GM12873 (cell line): ENCODE data around the gene PTPRD.

Experiments used
- TF ChIP-seq, protein P1 (sequence below): IDR thresholded peaks from 2 replicates; pipeline ENCODE4 v1.5.1; 2012; ENCODE audit warnings: low read depth, mild to moderate bottlenecking, moderate library complexity, low read length, control low read depth; ENCODE audit not compliant: insufficient read depth; ENCODE audit errors: missing control alignments

The PTPRD gene

DNA sequence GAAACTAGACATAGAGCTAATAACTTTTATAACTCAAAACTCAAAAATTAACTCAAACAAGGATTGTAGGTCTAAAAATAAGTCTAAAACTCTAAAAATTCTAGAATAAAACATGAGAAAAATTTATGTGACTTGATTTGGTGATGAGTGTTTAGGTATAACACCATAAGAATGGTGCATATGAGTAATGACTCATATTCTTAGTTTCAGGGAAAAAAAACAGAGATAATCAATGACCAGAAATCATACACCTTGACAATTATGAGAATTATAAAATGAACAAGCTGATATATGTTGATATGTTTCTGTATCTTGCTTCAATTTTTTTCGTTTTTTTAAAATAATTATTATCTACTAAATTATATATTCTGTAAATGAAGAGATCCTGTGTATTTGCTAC, 541.2 kb downstream of the PTPRD start:
- TF ChIP-seq, protein P1, sequence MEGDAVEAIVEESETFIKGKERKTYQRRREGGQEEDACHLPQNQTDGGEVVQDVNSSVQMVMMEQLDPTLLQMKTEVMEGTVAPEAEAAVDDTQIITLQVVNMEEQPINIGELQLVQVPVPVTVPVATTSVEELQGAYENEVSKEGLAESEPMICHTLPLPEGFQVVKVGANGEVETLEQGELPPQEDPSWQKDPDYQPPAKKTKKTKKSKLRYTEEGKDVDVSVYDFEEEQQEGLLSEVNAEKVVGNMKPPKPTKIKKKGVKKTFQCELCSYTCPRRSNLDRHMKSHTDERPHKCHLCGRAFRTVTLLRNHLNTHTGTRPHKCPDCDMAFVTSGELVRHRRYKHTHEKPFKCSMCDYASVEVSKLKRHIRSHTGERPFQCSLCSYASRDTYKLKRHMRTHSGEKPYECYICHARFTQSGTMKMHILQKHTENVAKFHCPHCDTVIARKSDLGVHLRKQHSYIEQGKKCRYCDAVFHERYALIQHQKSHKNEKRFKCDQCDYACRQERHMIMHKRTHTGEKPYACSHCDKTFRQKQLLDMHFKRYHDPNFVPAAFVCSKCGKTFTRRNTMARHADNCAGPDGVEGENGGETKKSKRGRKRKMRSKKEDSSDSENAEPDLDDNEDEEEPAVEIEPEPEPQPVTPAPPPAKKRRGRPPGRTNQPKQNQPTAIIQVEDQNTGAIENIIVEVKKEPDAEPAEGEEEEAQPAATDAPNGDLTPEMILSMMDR, result no peak

DNA sequence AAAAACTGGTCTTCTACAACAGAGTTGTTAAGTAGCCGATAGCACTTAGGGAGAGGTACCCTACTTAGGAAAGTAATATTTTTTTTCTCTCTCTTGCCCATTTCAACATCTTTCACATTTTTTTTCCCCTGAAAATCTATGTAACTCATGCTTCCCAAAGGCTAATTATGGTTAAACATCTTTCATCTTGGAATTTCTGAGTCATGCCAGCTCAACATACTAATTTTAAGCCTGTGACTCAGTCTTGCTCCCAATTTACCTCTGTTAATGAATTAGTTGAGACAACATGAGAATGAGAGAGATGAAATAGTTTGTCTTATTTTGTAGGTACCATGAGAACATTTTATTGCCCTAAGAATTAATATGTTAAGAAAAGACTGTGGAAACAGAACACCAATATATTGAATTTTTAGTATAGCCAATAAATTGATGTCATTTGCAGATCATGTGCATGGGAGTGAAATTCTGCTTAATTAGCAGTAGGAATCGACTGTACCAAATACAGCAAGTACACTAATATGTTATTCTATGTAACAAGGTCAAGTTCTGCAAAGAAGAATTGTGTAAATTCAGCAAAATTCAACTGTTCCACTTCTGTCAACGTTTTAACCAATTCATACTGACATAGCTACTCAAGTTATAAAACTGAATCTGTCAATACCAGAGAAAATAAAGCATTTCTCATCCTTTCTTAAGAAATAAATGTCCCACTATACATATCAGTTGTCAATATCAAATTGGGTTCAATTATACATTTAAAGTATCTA, 550.0 kb downstream of the PTPRD start:
- TF ChIP-seq, protein P1, result no peak

DNA sequence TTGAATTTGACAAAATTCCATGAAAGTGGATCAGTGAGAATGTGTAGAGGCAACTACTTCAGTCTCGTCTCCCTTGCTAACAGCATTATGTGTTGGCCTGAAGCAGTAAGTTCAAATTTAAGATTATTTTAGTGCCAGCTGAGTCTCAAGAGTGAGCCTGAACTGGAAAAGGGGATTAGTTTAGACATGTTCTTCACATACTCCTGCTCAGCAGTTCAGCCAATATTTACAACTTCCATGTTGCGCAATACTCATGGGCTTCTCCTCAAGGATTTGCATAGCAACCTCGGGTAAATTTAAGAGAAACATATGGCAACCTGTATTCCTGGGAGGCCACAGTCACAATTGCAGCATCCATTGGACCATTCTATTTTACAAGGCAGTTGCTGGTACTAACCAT, 553.8 kb downstream of the PTPRD start:
- TF ChIP-seq, protein P1, result no peak

DNA sequence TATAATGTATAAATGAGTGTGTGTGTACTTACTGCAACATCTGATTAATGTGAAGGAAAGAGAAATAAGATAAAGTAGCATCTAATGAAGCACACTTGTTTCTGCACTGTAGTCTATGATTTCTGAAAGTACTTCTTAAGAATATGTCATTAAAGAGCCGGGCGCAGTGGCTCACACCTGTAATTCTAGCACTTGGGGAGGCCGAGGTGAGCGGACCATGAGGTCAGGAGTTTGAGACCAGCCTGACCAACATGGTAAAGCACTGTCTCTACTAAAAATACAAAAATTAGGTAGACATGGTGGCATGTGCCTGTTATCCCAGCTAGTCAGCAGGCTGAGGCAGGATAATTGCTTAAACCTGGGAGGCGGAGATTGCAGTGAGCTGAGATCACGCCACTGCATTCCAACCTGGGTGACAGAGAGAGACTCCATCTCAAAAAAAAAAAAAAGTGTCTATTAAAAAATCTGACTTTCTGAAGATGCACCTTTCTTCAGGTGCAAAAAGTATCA, 556.9 kb downstream of the PTPRD start:
- TF ChIP-seq, protein P1, result no peak

DNA sequence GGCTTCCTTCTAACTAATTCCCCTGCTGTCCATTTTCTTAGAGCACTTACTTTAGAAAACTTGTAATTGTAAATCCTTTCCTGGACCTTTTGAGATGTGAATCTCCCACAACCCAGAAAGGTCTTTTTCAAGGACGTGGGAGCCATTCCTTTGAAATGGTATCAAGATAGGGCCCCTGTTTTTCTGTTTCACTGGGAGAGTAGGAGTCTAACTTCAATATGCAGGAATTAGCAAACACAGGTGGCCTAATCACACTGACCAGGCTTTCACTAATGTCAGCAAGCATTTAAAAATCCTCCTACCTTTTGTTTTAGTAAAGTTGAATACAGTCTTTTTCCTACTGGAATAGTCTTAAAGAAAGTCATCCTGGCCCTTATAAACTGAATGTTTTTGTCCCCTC, 558.3 kb downstream of the PTPRD start:
- TF ChIP-seq, protein P1, result no peak

DNA sequence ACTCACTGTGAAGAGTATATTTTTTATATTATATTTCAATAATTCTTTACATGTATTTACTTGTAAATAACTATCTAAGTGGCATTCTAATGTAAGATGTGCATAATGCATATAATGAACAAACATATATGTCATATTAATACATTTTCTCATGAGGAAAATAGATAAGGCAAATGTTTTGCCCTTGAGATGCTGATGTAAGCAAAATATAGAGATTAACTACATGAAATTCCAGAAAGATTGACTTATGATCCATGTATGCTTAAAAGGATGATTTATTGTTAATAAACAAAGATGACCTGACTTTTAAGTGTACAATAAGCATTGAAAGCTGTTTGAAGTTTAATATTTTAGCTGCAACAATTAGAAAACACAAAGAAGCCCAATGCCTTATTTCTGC, 559.9 kb downstream of the PTPRD start:
- TF ChIP-seq, protein P1, result no peak

DNA sequence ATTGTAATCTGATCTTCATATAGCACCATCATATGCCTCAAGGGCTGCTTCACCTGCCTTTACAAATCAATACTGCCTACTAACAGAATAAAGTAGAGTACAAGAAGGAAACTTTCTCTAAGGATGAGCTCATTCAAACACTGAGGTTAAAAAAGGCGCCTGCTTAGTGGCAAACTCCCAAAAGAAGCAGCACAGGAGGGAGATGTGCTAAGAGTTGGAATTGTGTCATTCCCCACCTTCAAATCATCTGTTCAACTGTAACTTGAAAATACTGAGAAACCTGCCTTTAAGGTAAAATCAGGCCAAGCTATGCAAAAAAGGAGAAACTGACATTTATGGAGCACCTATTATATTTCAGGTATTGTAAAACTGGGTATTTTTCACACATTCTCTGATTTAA, 560.6 kb downstream of the PTPRD start:
- TF ChIP-seq, protein P1, result no peak
